BJ (cell line): ENCODE data around the gene UBE2L6. TPM values are rescaled to one million over a fixed set of nuclear protein-coding genes. Genes with fewer than 3 reads are reported as not detected.

Experiments
- CTCF ChIA-PET: fragments of 350-600 bp; formaldehyde crosslinking; extraction: SDS; loops from one replicate; lab custom pipeline; 2021; ENCODE audit warnings: antibody characterized with exemption, inconsistent platforms; lab: Yijun Ruan, JAX
- POLR2A ChIA-PET: fragments of 300-600 bp; sonication (Branson Sonifier 250); formaldehyde crosslinking; extraction: SDS; loops from one replicate; lab custom pipeline; 2021; ENCODE audit warnings: antibody characterized with exemption; lab: Charles Lee
- DNase-seq: peaks from one replicate; pipeline ENCODE4 v3.0.0-alpha.2; 2011; ENCODE audit warnings: low read depth
- H3K27me3 ChIP-seq: 2 replicates; pipeline ENCODE4 v1.6.0; 2011; ENCODE audit warnings: low read length; ENCODE audit not compliant: control insufficient read depth, insufficient read depth
- H3K36me3 ChIP-seq: 2 replicates; pipeline ENCODE4 v1.5.1; 2011; ENCODE audit warnings: low read length; ENCODE audit not compliant: control insufficient read depth, insufficient read depth
- H3K4me3 ChIP-seq: 2 replicates; pipeline ENCODE4 v1.5.1; 2011; ENCODE audit warnings: low read depth, mild to moderate bottlenecking, control low read depth, low read length
- CTCF ChIP-seq: IDR thresholded peaks from 2 replicates; pipeline ENCODE4 v1.5.1; 2011; ENCODE audit warnings: low read depth, mild to moderate bottlenecking, control low read depth, inconsistent platforms, low read length, moderate library complexity; ENCODE audit not compliant: insufficient read depth
- polyA plus RNA-seq: library from polyadenylated mRNA; depleted of rRNA; stranded (reverse); fragments of >200 nt; gene quantifications from 2 replicates; pipeline ENCODE4 v1.2.3, GENCODE V29; 2011

UBE2L6 gene
- polyA plus RNA-seq, 1 experiment: 67.0 TPM

GRCh38 chr11:57560146-57560545, 7.3 kb downstream of the UBE2L6 start:
- no peak for DNase-seq
- peaks cover 11% of the 10 kb centered on the region for H3K36me3 ChIP-seq
- TF ChIP-seq CTCF: no peak
- ChIA-PET POLR2A (no interaction called here), CTCF (no interaction called here)
- no peak overlapping the region for H3K4me3 ChIP-seq
- H3K27me3 ChIP-seq: no peaks in the 10 kb centered on the region

GRCh38 chr11:57556041-57556440, 11.4 kb downstream of the UBE2L6 start:
- no peak overlapping the region for H3K4me3 ChIP-seq
- H3K27me3 ChIP-seq: no peaks in the 10 kb centered on the region
- ChIA-PET CTCF (interaction anchor here (1.3 to 4.4 kb wide), 4 partner anchors 12 to 98 kb away, joined by 3 to 24 read pairs (median 10); partner anchors contain the start of gene UBE2L6), POLR2A (no interaction called here)
- peaks cover 23% of the 10 kb centered on the region for H3K36me3 ChIP-seq
- DNase-seq: no peak
- no peak for TF ChIP-seq CTCF

GRCh38 chr11:57555393-57555792, 12.1 kb downstream of the UBE2L6 start:
- Histone ChIP-seq H3K36me3 (peaks cover 23% of the 10 kb centered on the region), H3K4me3 (no peak overlapping the region), H3K27me3 (no peaks in the 10 kb centered on the region)
- CTCF ChIA-PET: interaction anchor here (0.9 to 4.4 kb wide), 6 partner anchors 13 to 97 kb away, joined by 3 to 24 read pairs (median 6); partner anchors contain the start of gene UBE2L6
- TF ChIP-seq CTCF: no peak
- no peak for DNase-seq
- POLR2A ChIA-PET: no interaction called here

- peaks cover 22% of the 10 kb centered on the region for H3K36me3 ChIP-seq
- H3K4me3 ChIP-seq: no peak overlapping the region
- POLR2A ChIA-PET: no interaction called here
- DNase-seq: no peak
- no peak for TF ChIP-seq CTCF
- CTCF ChIA-PET: interaction anchor here (1.7 kb wide), 1 partner anchor 16 kb away, joined by 6 read pairs; the partner anchor contains the start of gene UBE2L6
- H3K27me3 ChIP-seq: no peaks in the 10 kb centered on the region
Measured at GRCh38 chr11:57552479-57552878, 15.0 kb downstream of the UBE2L6 start.

- DNase-seq: no peak
- ChIA-PET CTCF (interaction anchor here (0.6 to 1.7 kb wide), 2 partner anchors 16 to 71 kb away, joined by 3 to 6 read pairs; partner anchors contain the start of gene UBE2L6), POLR2A (no interaction called here)
- peaks cover 20% of the 10 kb centered on the region for H3K36me3 ChIP-seq
- TF ChIP-seq CTCF: no peak
- H3K27me3 ChIP-seq: no peaks in the 10 kb centered on the region
- H3K4me3 ChIP-seq: no peak overlapping the region
Measured at GRCh38 chr11:57551941-57552340, 15.5 kb downstream of the UBE2L6 start.
